Muscle of back (tissue), 11 donors: ENCODE measurements around the gene TMEM200A. TPM values are rescaled to one million over a fixed set of nuclear protein-coding genes. Genes with fewer than 3 reads are reported as not detected.

Experiments
- DNase-seq, 3 donors: peaks; one replicate each; pipeline versions ENCODE4 v3.0.0 to v3.0.0-alpha.2; 2013
- polyA plus RNA-seq, 10 donors: library from polyadenylated mRNA; unstranded; fragments of 120-200 nt; gene quantifications; one replicate each; pipeline ENCODE4 v1.2.1, GENCODE V29; 2013; ENCODE audit not compliant: insufficient read length in 10 of 10

The TMEM200A gene
- polyA plus RNA-seq, 10 donors = 11.5 to 21.8 (median 15.0) TPM

DNA sequence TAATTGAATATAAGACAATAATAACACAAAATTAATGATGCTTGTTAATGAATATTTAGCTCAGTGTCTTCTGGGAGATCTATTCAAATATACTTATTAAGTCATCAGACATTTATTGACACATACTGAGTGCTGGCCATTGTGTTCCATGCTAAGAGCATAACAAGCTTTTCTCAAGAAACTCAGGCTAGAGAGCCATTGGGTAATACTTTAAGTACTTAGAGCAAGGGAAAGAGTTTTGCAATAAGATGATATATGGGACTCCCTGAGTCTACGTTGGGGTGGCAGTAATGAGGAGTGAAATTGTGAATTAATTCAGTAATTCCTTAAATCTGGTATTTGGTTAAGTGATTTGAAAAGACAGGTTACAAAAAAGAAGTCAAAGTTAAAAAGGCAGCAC, 11.1 kb downstream of the TMEM200A start:
- no peak for DNase-seq

DNA sequence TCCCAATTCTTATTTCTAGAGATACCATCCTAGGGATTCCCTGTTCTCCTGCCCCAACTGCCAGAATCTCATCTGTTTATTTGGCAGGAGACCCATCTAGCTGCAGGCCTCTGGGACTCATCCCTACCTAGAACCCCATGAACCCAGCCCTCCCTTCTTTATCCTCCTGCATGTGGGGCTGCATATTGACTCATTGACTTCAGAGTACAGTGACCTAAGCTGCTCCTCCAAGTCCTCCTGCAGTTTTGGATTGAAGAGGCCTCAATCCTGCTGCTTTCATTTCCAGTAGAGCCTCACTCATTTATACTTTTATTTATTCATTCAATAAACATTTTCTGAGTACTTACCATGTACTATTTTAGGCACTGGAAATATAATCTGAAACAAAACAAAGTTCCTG, 11.6 kb downstream of the TMEM200A start:
- no peak for DNase-seq

DNA sequence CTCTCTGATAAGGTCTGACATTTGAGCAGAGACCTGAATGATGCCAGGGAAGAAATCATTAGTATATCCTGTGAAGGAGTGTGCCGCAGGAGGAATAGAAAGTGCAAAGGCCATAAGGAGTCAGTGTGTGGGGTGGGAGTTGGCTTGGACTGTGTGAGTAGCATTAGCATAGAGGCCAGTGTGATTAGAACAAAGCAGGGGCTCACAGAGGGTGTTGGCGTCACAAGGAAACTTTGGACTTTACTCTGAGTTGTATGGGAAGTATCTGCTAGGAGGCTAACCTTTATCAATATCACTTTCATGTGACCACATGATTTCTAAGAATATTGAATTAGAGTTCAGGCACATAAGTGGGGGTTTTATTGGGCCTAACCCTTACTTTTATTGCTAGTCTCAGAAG, 12.1 kb downstream of the TMEM200A start:
- DNase-seq = no peak

DNA sequence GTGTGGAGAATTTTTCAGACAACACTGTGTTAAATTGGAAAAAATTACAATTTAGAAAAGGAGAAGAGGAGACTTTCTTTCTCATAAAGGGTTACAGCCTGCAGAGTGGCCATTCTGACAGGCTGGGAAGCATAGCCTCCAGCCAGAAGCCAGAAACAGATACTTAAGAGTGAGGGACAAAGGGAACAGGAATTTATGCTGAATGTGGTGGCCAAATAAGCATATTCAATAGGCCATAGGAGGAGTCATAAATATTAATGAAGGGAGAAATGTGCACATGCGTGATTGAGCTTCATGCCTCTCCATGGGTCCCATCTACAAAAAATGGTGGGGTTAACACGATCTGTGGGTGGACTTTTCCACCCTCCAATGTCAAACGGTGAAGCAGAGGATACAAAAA, 13.4 kb downstream of the TMEM200A start:
- no peak for DNase-seq

DNA sequence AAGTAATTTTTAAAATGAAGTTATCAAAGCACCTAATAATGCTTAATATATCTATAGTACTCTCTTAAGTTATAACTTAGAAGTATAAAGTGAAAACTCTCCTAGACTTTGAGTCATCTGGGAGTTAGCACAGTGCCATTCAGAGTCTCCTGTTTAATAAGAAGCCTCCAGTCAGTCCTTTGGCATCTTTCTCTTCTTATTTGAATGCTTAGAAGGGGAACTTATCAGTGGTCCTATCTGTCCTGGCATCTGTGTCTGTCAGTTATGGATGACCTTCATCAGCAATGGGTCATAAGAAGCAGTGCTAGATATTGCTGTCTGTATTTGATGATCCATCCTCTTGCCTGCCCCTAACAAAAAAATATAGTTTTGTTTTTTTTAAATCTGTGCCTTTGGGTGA, 15.2 kb downstream of the TMEM200A start:
- no peak for DNase-seq

DNA sequence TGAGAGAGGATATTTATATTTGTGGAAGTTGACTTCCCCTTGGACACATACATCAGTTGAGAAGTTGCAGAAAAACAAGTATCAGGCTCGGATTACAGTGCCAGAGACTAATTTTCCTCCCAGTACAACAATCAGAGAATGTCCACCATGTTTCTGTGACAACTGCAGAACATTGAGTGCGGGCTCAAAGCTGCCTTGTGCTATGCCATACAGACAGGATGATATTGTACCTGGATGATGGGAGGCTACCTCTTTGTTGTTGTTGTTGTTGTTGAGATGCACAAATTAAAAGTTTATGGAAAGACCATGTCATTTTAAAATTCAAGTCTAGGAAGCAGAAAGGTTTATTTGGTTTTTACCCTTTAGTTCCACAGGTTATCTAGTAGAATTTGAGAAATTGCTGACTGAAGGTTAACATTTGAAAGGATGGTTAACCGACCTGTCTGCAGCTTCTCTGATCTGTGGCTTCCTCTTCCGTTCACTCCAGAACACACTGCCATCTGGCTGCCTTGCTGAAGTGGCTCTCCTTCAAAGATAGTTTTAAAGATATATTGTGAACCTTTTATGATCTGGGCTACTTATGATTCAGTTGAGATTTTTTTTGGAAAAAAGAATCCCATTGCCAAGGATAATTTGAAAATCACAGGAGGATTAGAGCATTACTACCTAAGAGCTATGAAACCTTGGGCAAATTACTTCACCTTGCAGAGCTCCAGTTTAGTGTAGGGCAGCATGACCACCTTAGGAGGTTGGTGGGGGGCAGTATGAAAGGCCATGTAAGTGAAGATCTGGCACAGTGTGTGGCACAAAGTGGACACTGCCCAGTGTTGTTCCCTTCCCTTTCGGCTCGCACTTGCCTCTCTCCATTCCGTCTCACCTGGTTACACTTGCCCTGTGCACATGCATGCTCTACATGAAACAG, 15.9 kb downstream of the TMEM200A start:
- DNase-seq = no peak

DNA sequence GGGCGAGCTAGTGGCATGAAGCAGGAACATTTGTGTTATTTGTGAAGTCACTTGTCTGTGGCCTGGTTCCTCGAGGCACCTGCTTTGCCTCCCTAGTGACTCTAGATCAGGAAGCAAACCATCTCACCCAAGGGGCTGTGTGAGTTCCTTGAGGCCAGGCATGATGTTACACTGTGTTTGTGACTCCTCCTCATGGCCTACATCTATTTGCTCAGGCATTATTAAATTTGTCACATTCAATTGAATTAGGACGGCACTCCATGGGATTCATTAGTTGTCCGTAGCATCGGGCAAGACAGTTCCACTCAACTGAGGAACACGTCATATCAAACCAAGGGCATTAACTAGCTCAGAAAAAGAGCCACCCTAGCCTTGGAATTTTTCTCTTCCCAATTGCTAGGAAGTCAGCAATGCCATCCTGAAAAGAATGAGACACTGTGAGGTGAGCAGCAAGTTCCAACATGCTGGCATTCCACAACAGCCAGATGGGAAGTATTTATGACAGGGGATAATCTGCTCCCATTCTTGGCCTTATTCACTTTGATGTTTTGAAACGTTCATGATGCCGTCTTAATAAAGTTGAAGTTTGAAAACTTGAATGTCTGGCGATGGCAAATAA, 17.2 kb downstream of the TMEM200A start:
- DNase-seq = no peak

DNA sequence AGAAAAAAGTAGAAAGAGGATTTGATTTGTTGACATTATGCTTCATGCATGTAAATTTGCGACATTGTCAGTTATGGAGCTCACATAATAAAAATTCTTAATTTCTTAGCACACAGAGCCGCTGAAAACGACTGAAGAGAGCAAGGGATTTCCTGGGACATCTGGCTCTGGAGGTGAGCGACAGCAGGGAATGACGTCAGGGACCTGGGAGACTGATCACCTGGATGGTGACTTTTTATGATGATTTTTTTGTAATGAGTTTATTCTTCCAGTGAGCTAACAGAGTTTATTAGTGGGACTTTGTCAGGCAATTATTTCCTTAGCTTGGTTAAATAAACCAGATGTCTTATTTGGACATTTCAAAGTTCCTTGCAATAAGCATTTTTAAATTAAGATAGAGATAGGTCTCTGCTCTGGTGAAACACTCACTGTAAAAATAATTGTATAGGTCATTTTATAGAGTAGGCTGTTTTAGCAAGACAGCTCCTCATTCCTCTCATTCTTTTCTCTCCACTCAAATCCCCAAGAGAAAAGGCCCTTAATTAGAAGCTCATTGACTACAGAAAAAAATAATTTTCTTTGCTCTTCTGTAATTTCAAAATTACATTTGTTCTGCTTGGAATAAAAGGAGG, 19.4 kb downstream of the TMEM200A start:
- DNase-seq = peak in 1 of 3 donors; percentile 48

DNA sequence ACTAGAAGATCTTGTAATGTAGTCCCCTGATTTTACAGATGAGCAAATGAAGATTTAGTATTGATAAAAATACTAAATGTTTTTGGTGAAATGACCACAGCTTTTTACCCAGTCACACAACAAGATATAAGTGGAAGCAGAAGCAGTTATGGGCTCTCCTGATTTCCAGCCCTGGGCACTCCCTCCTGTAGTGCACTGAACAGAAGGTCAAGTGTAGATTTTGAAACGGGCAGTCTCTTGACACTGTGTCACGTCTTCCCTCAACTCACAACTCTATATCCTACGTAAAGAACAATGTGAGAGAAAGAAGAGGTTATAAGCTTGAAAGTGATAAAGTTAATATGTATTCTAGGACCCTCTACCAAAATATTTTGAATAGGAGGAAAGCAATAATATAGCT, 23.3 kb downstream of the TMEM200A start:
- no peak for DNase-seq

DNA sequence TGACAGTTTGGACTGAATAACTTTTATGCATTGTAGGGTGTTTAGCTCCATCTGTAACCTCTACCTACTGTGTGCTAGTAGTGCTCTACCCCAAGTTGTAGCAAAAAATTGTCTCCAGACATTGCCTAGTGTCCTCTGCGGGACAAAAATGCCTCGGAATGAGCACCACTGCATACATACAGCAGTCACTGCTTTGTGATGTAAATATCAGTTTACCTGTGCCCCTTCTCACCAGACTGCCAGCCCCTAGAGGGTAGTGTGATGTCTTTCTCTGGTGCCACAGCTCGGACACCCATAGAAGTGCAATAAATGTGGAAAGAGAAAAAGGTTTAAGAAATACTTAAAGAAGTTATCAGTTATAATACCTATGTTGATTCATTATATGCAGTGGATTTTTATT, 25.1 kb downstream of the TMEM200A start:
- DNase-seq = no peak

DNA sequence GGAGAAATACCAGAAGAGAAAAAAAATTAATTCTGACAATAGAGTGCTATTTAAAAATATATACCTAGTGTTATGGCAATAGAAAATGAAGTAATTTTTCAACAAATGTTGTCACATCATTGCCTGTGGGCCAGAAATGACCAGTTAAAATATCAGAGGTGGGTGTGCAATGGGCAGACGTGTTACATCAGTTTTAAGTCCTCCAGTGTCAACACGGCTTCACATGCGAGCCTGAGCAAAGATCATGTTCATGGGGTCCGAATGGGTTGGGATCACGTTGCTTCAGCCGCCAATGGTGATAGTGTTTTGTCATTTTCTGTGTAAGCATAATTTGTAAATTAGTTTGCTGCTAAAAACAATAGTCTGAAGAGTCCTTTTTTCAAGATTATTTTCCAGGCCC, 27.5 kb downstream of the TMEM200A start:
- DNase-seq = no peak

DNA sequence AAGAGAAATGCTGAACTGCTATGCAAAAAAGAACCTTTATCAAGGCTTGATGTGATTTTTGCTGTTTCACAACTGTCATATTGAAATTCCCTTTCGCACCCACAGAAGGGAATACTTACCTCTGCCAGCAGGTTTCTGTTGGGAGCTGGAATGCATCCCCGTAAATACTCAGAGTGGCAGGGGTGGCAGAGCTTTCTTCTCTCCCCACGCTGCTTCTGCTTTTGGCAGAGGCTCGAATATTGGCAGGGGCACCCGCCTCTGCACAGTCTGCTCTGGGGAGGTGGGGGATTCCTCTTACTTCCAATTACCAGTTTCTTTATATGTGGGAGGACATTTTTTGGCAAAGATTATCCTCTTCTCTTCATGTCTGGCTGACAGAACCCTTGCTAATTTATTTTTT, 28.4 kb downstream of the TMEM200A start:
- no peak for DNase-seq

DNA sequence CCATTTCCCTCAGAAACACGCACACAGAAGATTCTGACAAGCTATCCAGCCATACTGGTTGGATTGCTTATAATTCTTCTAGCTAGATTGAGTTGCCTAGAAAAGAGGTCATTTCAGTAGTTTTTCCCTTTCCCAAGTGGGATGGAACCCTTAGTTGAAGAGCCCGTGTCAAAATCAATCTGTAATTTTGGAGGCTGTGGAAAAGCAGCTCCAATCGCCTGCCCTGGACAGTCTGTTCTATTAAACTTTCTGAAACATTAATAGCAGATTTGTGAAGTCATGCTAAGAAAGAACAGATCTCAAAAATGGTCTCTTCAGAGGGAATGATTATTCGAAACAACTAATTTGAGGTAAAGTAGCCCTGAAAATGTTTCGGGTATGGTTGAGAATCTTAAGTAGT, 29.3 kb downstream of the TMEM200A start:
- DNase-seq = no peak

DNA sequence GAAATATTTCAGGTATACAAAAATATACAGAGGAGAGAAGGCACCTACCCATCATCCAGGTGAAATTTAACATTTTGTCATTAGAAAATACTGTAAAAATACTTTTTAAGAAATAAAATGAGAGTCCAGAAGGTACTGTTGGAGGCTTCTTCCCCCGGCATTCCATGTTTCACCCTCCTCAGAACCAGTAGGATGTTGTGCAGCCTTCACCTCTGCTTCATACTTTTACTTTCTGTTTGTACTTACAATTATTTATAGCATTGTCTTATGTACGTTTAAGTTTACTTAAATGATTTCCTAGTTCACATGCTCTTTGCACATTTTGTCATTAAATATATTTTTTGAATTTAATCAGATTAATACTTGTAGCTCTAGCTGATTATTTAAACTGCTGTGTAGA, 30.9 kb downstream of the TMEM200A start:
- no peak for DNase-seq

DNA sequence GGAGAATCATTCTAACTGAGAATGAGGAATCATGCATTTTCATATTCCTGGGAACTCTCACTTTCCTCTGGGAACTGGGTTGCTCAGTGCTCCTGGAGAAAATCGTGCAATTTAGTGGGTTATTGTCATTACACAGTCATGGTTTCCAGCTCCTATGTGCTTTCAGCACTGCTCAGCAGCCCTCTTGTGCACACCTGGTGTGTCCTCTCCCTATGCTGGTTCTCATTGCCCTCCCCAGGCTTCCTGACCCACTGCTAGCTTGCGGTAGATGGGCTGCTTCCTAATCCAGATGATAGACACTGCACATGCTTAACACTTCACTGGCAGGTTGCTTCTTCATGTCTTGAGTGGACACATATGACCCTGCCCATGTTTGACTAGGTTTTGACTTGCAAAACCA, 39.7 kb downstream of the TMEM200A start:
- DNase-seq = no peak

DNA sequence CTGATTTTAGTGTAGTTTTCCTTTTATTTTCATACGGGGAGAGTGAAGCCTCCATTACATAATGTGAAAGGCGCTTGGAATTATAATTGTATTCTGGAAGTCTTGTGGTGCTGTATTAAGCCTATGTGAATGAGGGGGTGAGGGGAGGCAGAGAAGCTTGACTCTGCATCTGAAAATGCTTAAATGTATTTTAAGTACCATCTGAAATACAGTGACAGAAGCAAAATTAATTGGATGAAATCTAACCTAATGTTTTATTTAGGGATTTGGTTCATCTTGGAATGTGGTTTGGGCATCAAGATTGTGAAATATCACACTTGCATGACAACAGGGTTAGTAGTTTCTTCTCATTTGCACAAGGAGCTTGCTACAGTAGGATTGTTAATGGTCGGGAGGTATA, 41.2 kb downstream of the TMEM200A start:
- peak in 1 of 3 donors; percentile 16 for DNase-seq

DNA sequence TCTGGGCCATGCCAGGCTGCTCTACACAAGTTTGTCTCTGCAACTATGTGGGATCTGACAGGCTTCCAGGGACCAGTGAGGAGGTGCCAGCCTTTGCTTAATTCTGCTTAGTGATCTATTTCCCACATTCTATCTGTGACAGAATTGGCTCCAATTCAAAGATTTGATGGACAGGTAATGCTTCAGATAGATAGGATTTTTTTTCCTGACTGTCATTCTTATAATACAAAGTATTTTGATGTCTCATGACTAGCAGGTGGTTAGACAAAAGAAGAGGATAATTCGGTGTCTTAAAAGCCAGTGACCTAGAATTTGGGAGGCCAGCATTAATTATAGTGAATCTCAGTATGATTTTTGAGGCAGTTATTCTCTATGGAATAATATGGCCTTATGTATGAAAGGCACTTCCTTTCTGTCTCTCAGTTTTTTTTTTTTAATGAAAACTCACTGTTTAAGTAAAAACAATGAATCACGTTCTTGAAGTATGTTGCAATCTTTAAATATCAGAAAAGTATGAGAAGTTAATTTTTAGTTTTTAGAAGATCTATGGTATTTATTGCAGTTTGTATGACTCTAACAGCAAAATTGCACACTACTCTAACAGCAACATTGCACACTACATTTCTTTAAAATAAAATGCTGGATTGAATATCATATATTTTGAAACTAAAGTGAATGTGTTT, 43.7 kb downstream of the TMEM200A start:
- peak in 1 of 3 donors; percentile 17 for DNase-seq

DNA sequence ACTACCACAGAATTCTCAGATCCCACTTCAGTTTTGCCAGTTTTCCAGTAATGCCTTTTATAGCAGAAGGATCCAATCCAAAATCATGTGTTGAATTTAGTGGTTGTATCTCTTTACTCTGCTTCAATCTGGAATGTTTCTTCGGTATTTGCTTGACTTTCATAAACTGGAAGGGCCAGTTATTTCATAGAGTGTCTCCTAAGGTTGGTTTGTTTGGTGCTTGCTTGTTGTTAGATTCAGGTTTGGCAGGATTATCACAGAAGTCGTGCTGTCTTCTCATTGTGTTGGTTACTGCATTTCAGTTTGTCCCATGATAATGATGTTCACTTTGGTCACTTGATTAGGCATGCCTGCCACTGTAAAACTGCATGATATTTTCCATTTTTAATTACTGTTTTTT, 45.7 kb downstream of the TMEM200A start:
- no peak for DNase-seq

DNA sequence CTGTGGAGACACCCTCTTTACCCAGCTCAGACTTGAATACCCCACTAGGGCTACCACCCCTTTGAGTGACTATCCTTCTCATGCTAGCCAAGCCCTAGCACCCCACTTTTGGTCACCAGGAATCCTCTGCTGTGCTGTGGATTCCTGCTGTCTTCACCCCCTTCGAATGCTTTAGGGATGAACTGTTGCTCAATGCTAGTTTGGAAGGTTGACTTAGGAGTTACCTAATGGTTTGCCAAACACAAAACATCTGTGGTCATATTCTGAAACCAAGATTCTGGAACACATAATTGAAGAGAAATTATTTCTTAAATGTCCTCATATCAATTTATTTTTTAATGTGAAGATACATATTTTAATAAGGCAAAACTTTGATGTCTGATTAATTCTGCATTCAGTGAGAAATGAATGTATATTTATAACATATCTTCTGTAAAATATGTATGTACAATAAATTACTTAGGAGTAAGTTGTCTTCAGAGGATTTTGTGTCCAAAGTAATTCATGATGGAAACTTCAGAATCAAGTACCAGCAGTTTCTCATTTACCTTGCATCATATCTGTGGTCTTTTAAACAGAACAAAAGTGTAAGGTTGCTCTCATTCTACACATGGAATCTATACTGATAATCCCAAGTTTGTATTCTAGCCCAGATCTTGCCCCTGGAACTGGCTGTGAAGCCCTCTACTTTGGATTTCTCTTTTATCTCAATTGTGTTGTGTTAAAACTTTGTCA, 46.9 kb downstream of the TMEM200A start:
- no peak for DNase-seq

DNA sequence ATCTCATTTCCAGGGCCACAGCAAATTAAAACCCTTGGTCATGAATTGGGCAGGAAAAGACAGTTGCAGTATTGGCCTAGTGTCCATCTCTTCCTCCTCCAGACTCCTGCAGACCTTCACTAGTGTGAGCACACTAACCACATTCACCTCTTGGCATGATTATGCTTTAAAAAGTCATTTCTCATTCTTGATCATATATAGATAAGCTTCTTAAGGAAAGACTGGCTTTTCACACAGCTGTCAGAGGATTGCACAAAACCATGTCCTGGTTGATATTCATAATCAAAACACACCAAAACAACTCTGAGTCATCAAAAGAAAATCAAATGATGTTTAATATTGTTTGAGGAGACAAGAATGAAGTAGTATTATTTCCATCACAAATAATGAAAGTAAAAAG, 52.1 kb downstream of the TMEM200A start:
- no peak for DNase-seq

DNA sequence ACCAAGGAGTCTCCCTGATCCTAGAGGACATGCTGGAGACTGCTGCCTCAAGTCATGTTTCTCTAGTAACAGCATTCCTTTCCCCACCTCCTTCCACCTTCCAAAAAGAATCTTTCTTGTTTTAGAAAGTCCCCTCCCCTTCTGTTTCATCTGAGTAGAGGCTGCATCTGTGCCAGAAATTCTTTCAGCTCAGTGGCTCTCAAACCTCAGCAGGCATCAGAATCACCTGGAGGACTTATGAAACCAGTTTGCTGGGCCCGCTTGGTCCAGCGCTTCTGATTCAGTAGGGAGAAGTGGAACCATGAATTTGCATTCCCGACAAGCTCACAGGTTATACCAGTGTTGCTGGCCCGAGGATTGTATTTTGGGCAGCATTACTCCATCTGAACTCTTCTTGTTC, 55.1 kb downstream of the TMEM200A start:
- no peak for DNase-seq

DNA sequence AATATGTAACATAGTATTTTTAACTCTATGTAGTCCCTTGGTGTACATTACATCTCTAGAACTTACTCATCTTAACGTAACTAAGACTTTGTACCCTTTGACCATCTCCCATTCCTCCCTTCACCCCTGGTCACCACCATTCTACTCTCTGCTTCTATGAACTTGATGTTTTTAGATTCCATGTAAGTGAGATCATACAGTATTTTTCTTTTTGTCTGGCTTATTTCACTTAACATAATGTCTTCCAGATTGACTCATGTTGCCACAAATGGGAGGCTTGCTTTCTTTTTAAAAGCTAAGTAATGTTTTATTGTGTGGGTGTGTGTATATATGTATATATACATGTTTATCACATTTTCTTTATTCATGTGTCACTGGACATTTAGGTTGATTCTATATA, 55.8 kb downstream of the TMEM200A start:
- DNase-seq = peak in 1 of 3 donors; percentile 49
